Common myeloid progenitor, CD34-positive (primary cell): Measurements from ENCODE around the gene C1orf116.
A peak's percentile ranks its signal among the peaks of the same experiment; 100 is the strongest.
"Not testable (repeated sequence)": the region's sequence is repeated elsewhere in the genome, so short reads cannot be mapped to it uniquely, and the experiment has no call there.

ENCODE experiments used
- CTCF ChIA-PET: fragments of 350-600 bp; sonication (Branson Sonifier 250); formaldehyde crosslinking; loops from one replicate; lab custom pipeline; 2021; ENCODE audit warnings: antibody characterized with exemption; lab: Charles Lee
- POLR2A ChIA-PET: fragments of 350-600 bp; sonication (Branson Sonifier 250); formaldehyde crosslinking; loops from one replicate; lab custom pipeline; 2021; ENCODE audit warnings: antibody characterized with exemption; lab: Charles Lee
- DNase-seq, 3 donors: peaks; one replicate each; pipeline versions ENCODE4 v3.0.0 to v3.0.0-alpha.2; 2013
- H3K27ac ChIP-seq, 2 experiments: 1 replicate in 1 of 2; 2 replicates in 1 of 2; pipeline ENCODE4 v1.7.0; 2013; ENCODE audit warnings: inconsistent platforms in 2 of 2, low read length in 2 of 2, mild to moderate bottlenecking in 2 of 2, low read depth in 1 of 2, moderate library complexity in 1 of 2; ENCODE audit not compliant: severe bottlenecking in 2 of 2, insufficient read depth in 1 of 2, poor library complexity in 1 of 2
- H3K27me3 ChIP-seq, 5 experiments: replicated peaks in 2 of 5; 1 replicate in 3 of 5; 2 replicates in 2 of 5; pipeline versions ENCODE4 v1.6.1 to v1.7.0; 2013; ENCODE audit warnings: low read length in 4 of 5, mild to moderate bottlenecking in 2 of 5, moderate library complexity in 2 of 5, inconsistent platforms in 1 of 5; ENCODE audit not compliant: insufficient read depth in 5 of 5, control insufficient read depth in 4 of 5
- H3K36me3 ChIP-seq, 4 experiments: 1 replicate in 2 of 4; 2 replicates in 2 of 4; pipeline versions ENCODE4 v1.6.1 to v1.7.0; 2013; ENCODE audit warnings: low read length in 3 of 4, control low read depth in 1 of 4, mild to moderate bottlenecking in 1 of 4; ENCODE audit not compliant: control insufficient read depth in 4 of 4, insufficient read depth in 4 of 4
- H3K4me1 ChIP-seq, 4 experiments: 1 replicate in 3 of 4; 2 replicates in 1 of 4; pipeline versions ENCODE4 v1.6.1 to v1.7.1; 2013; ENCODE audit warnings: low read length in 3 of 4, mild to moderate bottlenecking in 3 of 4, control low read depth in 1 of 4, inconsistent platforms in 1 of 4, moderate library complexity in 1 of 4; ENCODE audit not compliant: control insufficient read depth in 4 of 4, insufficient read depth in 4 of 4; ENCODE audit errors: control extremely low read depth in 1 of 4
- H3K4me3 ChIP-seq, 7 experiments: 1 replicate in 4 of 7; 2 replicates in 3 of 7; pipeline versions ENCODE4 v1.5.1 to v1.7.0; 2013; ENCODE audit warnings: mild to moderate bottlenecking in 7 of 7, low read length in 6 of 7, moderate library complexity in 6 of 7, inconsistent platforms in 2 of 7, low read depth in 2 of 7, control low read depth in 1 of 7; ENCODE audit not compliant: insufficient read depth in 4 of 7, control insufficient read depth in 1 of 7; ENCODE audit errors: extremely low read depth in 1 of 7
- H3K9me3 ChIP-seq, 5 experiments: 1 replicate in 4 of 5; 2 replicates in 1 of 5; pipeline versions ENCODE4 v1.6.1 to v1.7.1; 2013; ENCODE audit warnings: low read length in 4 of 5, mild to moderate bottlenecking in 2 of 5, inconsistent platforms in 1 of 5, low read depth in 1 of 5, moderate library complexity in 1 of 5; ENCODE audit not compliant: control insufficient read depth in 4 of 5, insufficient read depth in 2 of 5; ENCODE audit errors: control extremely low read depth in 1 of 5
- WGBS: methylation state at CpG from one replicate; pipeline ENCODE4 v1.1.5; 2013; ENCODE audit not compliant: insufficient coverage; 5-methylcytosine and 5-hydroxymethylcytosine counted together

C1orf116 gene

DNA sequence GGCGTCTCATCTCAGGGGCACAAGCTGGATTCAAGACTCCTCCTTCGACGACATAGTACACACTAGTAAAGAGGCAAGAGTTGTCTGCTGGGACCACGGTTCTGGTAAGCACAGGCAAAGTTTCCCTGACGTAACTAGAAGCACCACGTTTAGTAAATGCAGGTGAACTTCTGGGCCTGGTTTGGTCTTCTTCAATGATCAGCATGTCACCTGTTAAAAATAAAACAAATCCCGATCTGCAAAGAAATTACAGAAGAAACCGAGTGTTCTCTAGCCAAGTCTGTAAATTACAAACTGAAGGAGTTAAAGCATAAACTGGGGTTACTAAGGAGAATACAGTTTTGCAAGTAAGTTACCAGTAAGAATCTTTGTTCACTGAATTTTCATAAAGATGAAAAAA, 17.0 kb upstream of the C1orf116 start:
- H3K4me3 ChIP-seq: peak overlapping the region in 6 of 7 experiments; percentile 83 to 100 (median 99)

DNA sequence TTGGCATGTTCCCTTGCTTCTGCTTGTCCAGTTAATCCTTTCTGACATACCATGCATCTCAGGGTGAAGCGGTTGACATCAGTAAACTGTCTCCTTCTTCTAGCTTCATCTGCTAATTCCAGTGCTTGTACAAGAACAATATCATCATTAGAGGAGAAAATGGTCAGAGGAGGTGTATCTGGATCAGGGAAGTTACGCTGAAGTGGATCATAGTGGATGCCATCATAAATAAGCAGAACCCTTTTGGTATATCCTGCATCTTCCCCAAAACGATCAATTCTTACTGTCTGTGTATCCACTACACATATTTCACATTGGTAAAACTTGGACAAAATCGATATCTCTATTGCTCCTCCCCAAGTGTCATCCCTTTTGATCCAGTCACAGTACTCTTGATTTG, 16.5 kb upstream of the C1orf116 start:
- WGBS: 89% methylated on average over 3 of the region's 4 CpGs
- ChIA-PET CTCF (interaction anchor here (0.8 to 7.4 kb wide), 8 partner anchors 9 to 43 kb away, joined by 3 to 60 read pairs (median 10); partner anchors contain the start of gene C1orf116), POLR2A (no interaction called here)
- DNase-seq: no peak
- Histone ChIP-seq H3K27me3 (no peaks in the 10 kb centered on the region), H3K4me1 (peaks cover 5 to 38% (median 31%) of the 10 kb centered on the region in 4 experiments), H3K27ac (peak overlapping the region in 1 of 2 experiments; percentile 97), H3K4me3 (peak overlapping the region in 1 of 7 experiments; percentile 83), H3K36me3 (peaks cover 8 to 25% (median 16%) of the 10 kb centered on the region in 4 experiments), H3K9me3 (no peaks in the 10 kb centered on the region)

More for the DNA sequence above, 17.0 kb upstream of the C1orf116 start:
- Histone ChIP-seq H3K36me3 (peaks cover 8 to 25% (median 16%) of the 10 kb centered on the region in 4 experiments), H3K4me1 (peaks cover 10 to 43% (median 33%) of the 10 kb centered on the region in 4 experiments), H3K27me3 (no peaks in the 10 kb centered on the region), H3K27ac (peak overlapping the region in 1 of 2 experiments; percentile 97), H3K9me3 (no peaks in the 10 kb centered on the region)
- CTCF ChIA-PET: interaction anchor here (0.8 to 7.4 kb wide), 14 partner anchors 10 to 451 kb away, joined by 3 to 60 read pairs (median 7); partner anchors contain the start of gene C1orf116
- 73% methylated on average over 8 of the region's 8 CpGs for WGBS
- DNase-seq: no peak
- POLR2A ChIA-PET: no interaction called here

DNA sequence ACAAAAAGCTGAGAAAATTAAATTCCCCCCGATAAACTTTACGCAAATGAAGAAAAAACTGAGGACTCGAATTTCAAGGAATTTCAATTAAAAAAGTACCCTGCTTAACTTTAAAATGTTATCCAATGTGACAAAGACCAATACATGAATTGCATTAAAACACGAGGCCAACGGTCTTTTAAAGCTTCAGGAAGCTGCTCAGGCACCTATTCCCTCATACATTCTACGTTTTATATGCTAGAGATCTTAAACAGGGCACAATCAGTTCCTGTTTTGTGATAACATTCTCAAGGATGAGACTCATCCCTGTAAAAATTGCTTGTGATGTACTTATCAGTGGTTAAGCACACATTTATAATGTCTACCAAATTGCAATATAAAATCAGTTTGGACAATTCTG, 15.5 kb upstream of the C1orf116 start:
- peak overlapping the region in 1 of 2 experiments; percentile 23 for H3K27ac ChIP-seq
- 100% methylated on average over 3 of the region's 6 CpGs for WGBS
- CTCF ChIA-PET: interaction anchor here (0.7 to 7.4 kb wide), 6 partner anchors 8 to 42 kb away, joined by 3 to 60 read pairs (median 4); partner anchors contain the start of gene C1orf116
- H3K9me3 ChIP-seq: no peaks in the 10 kb centered on the region
- no peaks in the 10 kb centered on the region for H3K27me3 ChIP-seq
- POLR2A ChIA-PET: no interaction called here
- peaks cover 8 to 25% (median 16%) of the 10 kb centered on the region in 4 experiments for H3K36me3 ChIP-seq
- no peak overlapping the region for H3K4me3 ChIP-seq
- DNase-seq: no peak
- H3K4me1 ChIP-seq: peaks cover 5 to 32% (median 23%) of the 10 kb centered on the region in 4 experiments

DNA sequence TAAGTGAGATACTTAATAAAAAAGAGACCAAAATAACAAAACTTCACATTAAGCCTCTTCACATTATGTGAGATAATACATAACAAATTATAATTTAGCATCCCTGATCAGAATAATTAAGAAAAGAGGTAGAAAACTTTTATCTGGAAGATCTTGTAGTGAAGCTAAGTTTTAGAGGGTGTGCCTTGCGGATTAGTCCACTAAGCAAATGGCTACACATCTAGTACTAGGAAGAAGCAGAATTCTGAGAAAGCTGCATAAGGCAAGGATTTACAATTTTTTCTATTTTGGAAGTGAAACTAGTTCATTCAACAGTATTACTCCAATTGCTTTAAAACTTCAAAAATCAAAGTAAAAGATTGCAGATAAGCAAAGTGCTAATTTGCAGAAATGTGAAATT, 14.9 kb upstream of the C1orf116 start:
- no peaks in the 10 kb centered on the region for H3K27me3 ChIP-seq
- H3K27ac ChIP-seq: peak overlapping the region in 1 of 2 experiments; percentile 23
- H3K4me1 ChIP-seq: peaks cover 5 to 28% (median 19%) of the 10 kb centered on the region in 4 experiments
- ChIA-PET POLR2A (interaction anchor here (0.6 kb wide), 1 partner anchor 406 kb away, joined by 3 read pairs; the partner anchor contains the start of gene CR2), CTCF (interaction anchor here (0.7 to 7.4 kb wide), 7 partner anchors 8 to 34 kb away, joined by 3 to 60 read pairs (median 4); partner anchors contain the start of gene C1orf116)
- no peak overlapping the region for H3K4me3 ChIP-seq
- WGBS: 100% methylated on average over 1 of the region's 1 CpG
- peaks cover 8 to 25% (median 16%) of the 10 kb centered on the region in 4 experiments for H3K36me3 ChIP-seq
- H3K9me3 ChIP-seq: no peaks in the 10 kb centered on the region
- no peak for DNase-seq

DNA sequence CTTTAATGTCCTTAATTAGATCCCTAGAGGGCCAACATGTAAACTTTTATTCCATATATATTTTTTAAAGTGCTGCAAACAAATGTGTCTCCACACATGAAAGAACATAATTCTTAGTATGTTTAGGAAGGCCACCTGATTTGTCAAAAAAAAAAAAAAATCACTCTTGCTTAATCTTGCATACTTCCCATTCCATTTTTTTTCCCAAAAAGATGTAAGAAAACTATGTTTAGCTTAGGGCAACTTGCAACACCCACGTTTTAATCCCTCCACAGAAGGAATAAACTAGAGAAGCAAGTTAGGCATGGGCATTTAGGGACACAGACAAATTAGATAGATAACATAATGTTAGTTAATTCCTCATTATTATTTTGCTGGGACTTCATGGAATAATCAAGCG, 12.9 kb upstream of the C1orf116 start:
- CTCF ChIA-PET: interaction anchor here (0.7 to 7.4 kb wide), 7 partner anchors 14 to 453 kb away, joined by 3 to 60 read pairs (median 3); partner anchors contain the start of gene C1orf116
- Histone ChIP-seq H3K9me3 (no peaks in the 10 kb centered on the region), H3K27me3 (no peaks in the 10 kb centered on the region), H3K4me3 (no peak overlapping the region), H3K36me3 (peaks cover 8 to 25% (median 16%) of the 10 kb centered on the region in 4 experiments), H3K4me1 (peaks cover 0 to 12% (median 5%) of the 10 kb centered on the region in 4 experiments), H3K27ac (no peak overlapping the region)
- whole genome bisulfite sequencing: 90% methylated on average over 2 of the region's 2 CpGs
- POLR2A ChIA-PET: no interaction called here
- no peak for DNase-seq

DNA sequence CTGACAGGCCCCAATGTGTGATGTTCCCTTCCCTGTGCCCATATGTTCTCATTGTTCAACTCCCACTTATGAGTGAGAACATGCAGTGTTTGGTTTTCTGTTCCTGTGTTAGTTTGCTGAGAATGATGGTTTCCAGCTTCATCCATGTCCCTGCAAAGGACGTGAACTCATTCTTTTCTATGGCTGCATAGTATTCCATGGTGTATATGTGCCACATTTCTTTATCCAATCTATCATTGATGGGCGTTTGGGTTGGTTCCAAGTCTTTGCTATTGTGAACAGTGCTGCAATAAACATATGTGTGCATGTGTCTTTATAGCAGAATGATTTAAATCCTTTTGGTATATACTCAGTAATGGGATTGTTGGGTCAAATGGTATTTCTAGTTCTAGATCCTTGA, 8.8 kb upstream of the C1orf116 start:
- 100% methylated on average over 1 of the region's 2 CpGs for WGBS
- H3K9me3 ChIP-seq, POLR2A ChIA-PET, H3K27ac ChIP-seq, DNase-seq, H3K4me1 ChIP-seq, H3K4me3 ChIP-seq, H3K27me3 ChIP-seq, H3K36me3 ChIP-seq: not testable (repeated sequence)
- CTCF ChIA-PET: interaction anchor here (0.7 to 1.4 kb wide), 2 partner anchors 19 to 33 kb away, joined by 3 to 4 read pairs; no protein-coding TSS in a partner anchor

DNA sequence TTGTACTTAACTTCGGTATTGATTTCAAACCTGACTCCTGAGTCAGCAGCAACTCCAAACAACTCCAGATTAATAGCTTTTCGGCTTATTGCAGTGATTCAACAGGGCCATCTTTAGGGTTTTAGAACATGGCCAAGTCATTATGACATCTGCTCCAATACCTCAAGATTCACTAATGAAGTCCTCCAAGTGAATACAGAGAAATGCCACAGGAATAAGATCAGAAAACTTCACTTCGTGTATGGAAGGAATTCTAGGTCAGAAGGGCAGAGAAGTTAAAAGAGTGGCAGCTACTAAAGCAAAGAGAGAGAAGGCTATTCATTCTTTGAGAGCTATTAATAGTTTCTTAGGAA, 7.6 kb upstream of the C1orf116 start:
- no peak for DNase-seq
- no peaks in the 10 kb centered on the region for H3K27me3 ChIP-seq
- H3K27ac ChIP-seq: no peak overlapping the region
- H3K4me3 ChIP-seq: no peak overlapping the region
- no peaks in the 10 kb centered on the region for H3K9me3 ChIP-seq
- POLR2A ChIA-PET: no interaction called here
- H3K4me1 ChIP-seq: peaks cover 0 to under 1% (median 0%) of the 10 kb centered on the region in 4 experiments
- CTCF ChIA-PET: interaction anchor here (0.8 to 1.4 kb wide), 5 partner anchors 8 to 58 kb away, joined by 3 to 4 read pairs (median 4); no protein-coding TSS in a partner anchor
- WGBS: 97% methylated on average over 3 of the region's 3 CpGs
- peaks cover 0 to 2% (median 0%) of the 10 kb centered on the region in 4 experiments for H3K36me3 ChIP-seq
